Measurements from ENCODE around the gene GALNT10. TPM values are rescaled to one million over a fixed set of nuclear protein-coding genes. Genes with fewer than 3 reads are reported as not detected.
A peak's percentile ranks its signal among the peaks of the same experiment; 100 is the strongest.

The GALNT10 gene
- total RNA-seq, 1 donor from 2014 or later = 11.5 TPM

- H3K27ac ChIP-seq (replicated peaks) = no peak overlapping the region
- H3K4me1 ChIP-seq = peaks cover 3% of the 10 kb centered on the region
- DNase-seq = no peak
- intact Hi-C loops (cut with micrococcal nuclease) = no loop called here
- H3K27me3 ChIP-seq (ENCODE audit: low read depth) = no peaks in the 10 kb centered on the region
- H3K36me3 ChIP-seq = peaks cover 35% of the 10 kb centered on the region
- no peak overlapping the region for H3K4me3 ChIP-seq
- no peaks in the 10 kb centered on the region for H3K9me3 ChIP-seq (replicated peaks)
- TF ChIP-seq CTCF (IDR thresholded peaks at IDR 0.05; ENCODE audit: borderline replicate concordance) = no peak
These were observed 141.9 kb downstream of the GALNT10 start for GRCh38 chr5:154332451-154332850.

GRCh38 chr5:154333016-154333415 lies 142.5 kb downstream of the GALNT10 start:
- no peak for TF ChIP-seq CTCF (IDR thresholded peaks at IDR 0.05; ENCODE audit: borderline replicate concordance)
- Histone ChIP-seq H3K27ac (replicated peaks) (no peak overlapping the region), H3K36me3 (peaks cover 35% of the 10 kb centered on the region), H3K4me1 (peaks cover 3% of the 10 kb centered on the region), H3K4me3 (no peak overlapping the region), H3K9me3 (replicated peaks) (no peaks in the 10 kb centered on the region), H3K27me3 (ENCODE audit: low read depth) (no peaks in the 10 kb centered on the region)
- DNase-seq = no peak
- intact Hi-C loops (cut with micrococcal nuclease) = no loop called here

GRCh38 chr5:154334406-154335064 lies 144.0 kb downstream of the GALNT10 start:
- DNase-seq = no peak
- Histone ChIP-seq H3K9me3 (replicated peaks) (no peaks in the 10 kb centered on the region), H3K36me3 (peaks cover 39% of the 10 kb centered on the region), H3K27me3 (ENCODE audit: low read depth) (no peaks in the 10 kb centered on the region), H3K4me3 (no peak overlapping the region), H3K27ac (replicated peaks) (peak overlapping the region; percentile 13), H3K4me1 (peaks cover 3% of the 10 kb centered on the region)
- intact Hi-C loops (cut with micrococcal nuclease) = no loop called here
- no peak for TF ChIP-seq CTCF (IDR thresholded peaks at IDR 0.05; ENCODE audit: borderline replicate concordance)

- peaks cover 3% of the 10 kb centered on the region for H3K4me1 ChIP-seq
- H3K27ac ChIP-seq (replicated peaks) = no peak overlapping the region
- no peak for DNase-seq
- intact Hi-C loops (cut with micrococcal nuclease) = no loop called here
- no peaks in the 10 kb centered on the region for H3K27me3 ChIP-seq (ENCODE audit: low read depth)
- H3K36me3 ChIP-seq = peaks cover 35% of the 10 kb centered on the region
- H3K9me3 ChIP-seq (replicated peaks) = no peaks in the 10 kb centered on the region
- TF ChIP-seq CTCF (IDR thresholded peaks at IDR 0.05; ENCODE audit: borderline replicate concordance) = no peak
- no peak overlapping the region for H3K4me3 ChIP-seq
These were observed 144.5 kb downstream of the GALNT10 start for GRCh38 chr5:154335065-154335448.

GRCh38 chr5:154341620-154342019 lies 151.1 kb downstream of the GALNT10 start:
- H3K4me3 ChIP-seq = no peak overlapping the region
- no peaks in the 10 kb centered on the region for H3K9me3 ChIP-seq (replicated peaks)
- no peak overlapping the region for H3K27ac ChIP-seq (replicated peaks)
- no peak for TF ChIP-seq CTCF (IDR thresholded peaks at IDR 0.05; ENCODE audit: borderline replicate concordance)
- peaks cover 14% of the 10 kb centered on the region for H3K4me1 ChIP-seq
- H3K27me3 ChIP-seq (ENCODE audit: low read depth) = no peaks in the 10 kb centered on the region
- DNase-seq = no peak
- peaks cover 9% of the 10 kb centered on the region for H3K36me3 ChIP-seq
- intact Hi-C loops (cut with micrococcal nuclease) = no loop called here

Measured in left ventricle myocardium inferior (tissue), 1 donor.